ENCODE measurements around the gene UBE2J1. TPM values are rescaled to one million over a fixed set of nuclear protein-coding genes. Genes with fewer than 3 reads are reported as not detected.

UBE2J1 gene
- total and polyA plus RNA-seq, 10 donors = 48.3 to 115 (median 71.7) TPM

DNA sequence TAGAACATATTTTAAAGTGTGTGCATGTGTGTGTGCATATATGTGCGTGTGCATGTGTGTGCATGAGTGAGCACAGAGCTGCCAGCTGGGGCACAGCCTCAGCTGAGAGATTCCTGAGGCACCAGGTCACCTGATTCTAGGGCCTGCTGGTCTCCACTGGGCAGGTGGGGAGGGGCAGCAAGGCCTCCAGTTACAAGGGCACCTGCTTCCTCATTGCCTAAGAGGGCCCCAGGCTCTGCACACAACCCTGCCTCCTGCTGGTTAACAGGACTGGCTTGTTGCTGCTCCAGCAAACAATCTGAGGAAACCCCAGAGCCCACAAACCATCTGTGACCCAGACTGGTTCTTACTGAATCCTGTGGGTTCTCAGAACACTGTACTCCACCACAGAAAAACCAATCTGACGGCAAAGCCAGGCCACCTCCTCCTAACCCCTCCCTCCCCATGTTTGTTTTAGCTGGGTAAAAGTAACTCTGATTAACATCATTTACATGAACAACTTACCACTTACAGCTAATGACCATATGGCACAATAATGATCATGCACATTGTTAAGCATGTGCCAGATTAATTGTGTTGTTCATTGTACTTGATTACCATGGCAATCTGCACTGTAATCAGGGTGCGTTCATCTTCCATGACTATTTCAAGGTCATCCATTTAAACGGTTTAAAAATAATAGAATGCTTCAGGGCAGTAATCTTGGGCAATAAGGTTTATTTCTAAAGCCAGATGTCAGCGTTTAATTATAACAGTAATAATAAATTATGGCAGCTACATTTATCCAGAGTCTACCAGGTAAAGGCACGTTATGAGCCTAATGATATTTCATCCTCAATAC is 23.1 kb upstream of the UBE2J1 start:
- 52 to 68% (median 60%) methylated on average over 6 of the region's 6 CpGs for WGBS, 5 donors
- no peaks in the 10 kb centered on the region for H3K27me3 ChIP-seq (replicated peaks in 1 of 7)
- H3K4me1 ChIP-seq = peaks cover 6 to 50% (median 23%) of the 10 kb centered on the region in 6 donors
- intact Hi-C loops (cut with DNase I; ENCODE audit: low total_unique reads) = no loop called here
- H3K4me3 ChIP-seq = no peak overlapping the region
- H3K9me3 ChIP-seq = no peaks in the 10 kb centered on the region
- TF ChIP-seq POLR2AphosphoS5 (IDR thresholded peaks at IDR 0.05) (peak in 2 of 3 donors; percentile 42 to 59), POLR2A (IDR thresholded peaks at IDR 0.05) (no peak), CTCF (IDR thresholded peaks at IDR 0.05 in 8 of 11, conservative IDR thresholded peaks at IDR 0.05 in 3 of 11) (peak in 9 of 11 experiments; percentile 18 to 61 (median 34))
- peak; percentile 91 for DNase-seq
- H3K27ac ChIP-seq = peak overlapping the region in 4 of 8 donors; percentile 32 to 60 (median 44)
- H3K36me3 ChIP-seq = no peaks in the 10 kb centered on the region

DNA sequence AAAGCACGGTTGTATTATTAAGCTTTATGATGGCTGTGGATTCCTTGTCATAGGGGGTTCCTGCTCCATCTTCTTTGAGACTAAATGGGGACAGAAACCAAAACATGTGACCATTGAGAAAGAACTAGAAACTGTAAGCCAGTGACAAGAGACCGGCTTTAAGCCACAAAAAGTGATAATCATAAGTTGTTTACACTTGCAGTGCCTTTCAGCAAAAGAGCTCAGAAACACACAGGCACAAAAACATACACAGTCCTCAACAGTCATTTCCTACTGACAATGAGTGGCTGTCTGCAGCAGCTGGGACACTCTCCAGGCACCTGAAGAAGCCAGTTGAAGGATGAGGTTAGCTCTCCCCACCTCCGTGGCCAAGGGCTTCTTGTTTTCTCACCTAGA is 20.0 kb upstream of the UBE2J1 start:
- Histone ChIP-seq H3K36me3 (no peaks in the 10 kb centered on the region), H3K27me3 (replicated peaks in 1 of 7) (no peaks in the 10 kb centered on the region), H3K27ac (peak overlapping the region in 5 of 8 donors; percentile 4 to 47 (median 31)), H3K9me3 (no peaks in the 10 kb centered on the region), H3K4me3 (no peak overlapping the region), H3K4me1 (peaks cover 6 to 44% (median 29%) of the 10 kb centered on the region in 6 donors)
- TF ChIP-seq POLR2A (IDR thresholded peaks at IDR 0.05) (no peak), CTCF (IDR thresholded peaks at IDR 0.05 in 8 of 11, conservative IDR thresholded peaks at IDR 0.05 in 3 of 11) (no peak), POLR2AphosphoS5 (IDR thresholded peaks at IDR 0.05) (no peak)
- 33 to 52% (median 44%) methylated on average over 3 of the region's 3 CpGs for WGBS, 5 donors
- intact Hi-C loops (cut with DNase I; ENCODE audit: low total_unique reads) = no loop called here
- no peak for DNase-seq

DNA sequence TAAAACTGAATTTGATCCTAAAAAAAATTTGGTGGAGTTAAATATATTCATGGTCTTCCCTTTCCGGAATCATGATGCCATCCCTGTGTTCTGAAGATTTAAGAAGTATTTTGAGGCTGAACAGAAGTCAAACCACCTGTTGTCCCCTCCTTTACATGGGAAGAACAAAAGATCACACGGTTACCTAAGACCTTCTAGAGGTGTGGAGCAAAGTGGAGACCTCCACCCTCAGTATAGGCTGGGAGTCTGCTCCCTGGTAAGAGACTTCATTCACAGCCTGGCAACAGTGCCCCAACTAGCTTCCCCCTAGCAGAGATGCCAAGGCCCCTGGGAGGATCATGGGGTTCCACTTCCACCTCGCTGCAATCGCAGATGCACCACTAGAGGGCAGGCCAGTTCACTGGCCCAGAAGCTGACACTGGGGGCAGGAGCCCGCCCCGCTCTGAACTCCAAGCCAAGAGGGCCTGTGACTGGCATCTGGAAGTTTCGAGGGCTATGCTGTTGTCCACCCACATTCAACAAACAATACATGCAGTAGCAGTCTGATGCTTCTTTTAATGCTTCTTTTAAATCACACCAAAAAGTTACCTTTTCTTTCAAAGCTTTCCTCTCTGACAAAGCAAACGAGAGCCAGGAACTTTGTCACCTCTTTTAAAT is 19.5 kb upstream of the UBE2J1 start:
- Histone ChIP-seq H3K27ac (peak overlapping the region in 5 of 8 donors; percentile 4 to 47 (median 31)), H3K4me3 (no peak overlapping the region), H3K9me3 (no peaks in the 10 kb centered on the region), H3K27me3 (replicated peaks in 1 of 7) (no peaks in the 10 kb centered on the region), H3K36me3 (no peaks in the 10 kb centered on the region), H3K4me1 (peaks cover 6 to 44% (median 29%) of the 10 kb centered on the region in 6 donors)
- DNase-seq = peak; percentile 94
- WGBS, 5 donors = 28 to 34% (median 32%) methylated on average over 8 of the region's 8 CpGs
- intact Hi-C loops (cut with DNase I; ENCODE audit: low total_unique reads) = no loop called here
- TF ChIP-seq CTCF (IDR thresholded peaks at IDR 0.05 in 8 of 11, conservative IDR thresholded peaks at IDR 0.05 in 3 of 11) = peak; percentile 74 to 96 (median 89)
- no peak for TF ChIP-seq POLR2A (IDR thresholded peaks at IDR 0.05)
- TF ChIP-seq POLR2AphosphoS5 (IDR thresholded peaks at IDR 0.05) = peak; percentile 58 to 67 (median 64)

DNA sequence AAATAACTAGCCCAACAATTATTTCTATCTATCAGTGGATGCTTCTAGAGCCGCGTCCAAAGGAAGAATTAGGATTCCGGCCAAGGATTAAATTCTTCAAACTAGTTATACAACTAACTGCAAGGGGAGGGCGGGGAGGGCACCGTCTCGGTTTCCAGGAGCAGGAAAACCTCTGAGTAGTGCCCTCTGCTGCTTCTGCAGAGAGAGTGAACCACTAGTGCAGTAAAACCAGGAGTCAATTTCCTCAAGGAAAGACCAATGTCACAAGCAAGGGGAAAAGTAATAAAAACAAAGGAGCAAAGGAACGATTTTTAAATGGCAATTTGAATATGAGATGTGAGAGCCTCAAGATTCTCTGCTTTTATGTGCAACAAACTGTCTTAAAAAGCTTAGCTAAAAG is 16.5 kb upstream of the UBE2J1 start:
- H3K27ac ChIP-seq = peak overlapping the region in 1 of 8 donors; percentile 3
- H3K27me3 ChIP-seq (replicated peaks in 1 of 7) = no peaks in the 10 kb centered on the region
- intact Hi-C loops (cut with DNase I; ENCODE audit: low total_unique reads) = no loop called here
- H3K4me1 ChIP-seq = peaks cover 3 to 51% (median 28%) of the 10 kb centered on the region in 6 donors
- H3K4me3 ChIP-seq = no peak overlapping the region
- H3K36me3 ChIP-seq = no peaks in the 10 kb centered on the region
- TF ChIP-seq CTCF (IDR thresholded peaks at IDR 0.05 in 8 of 11, conservative IDR thresholded peaks at IDR 0.05 in 3 of 11) = peak in 7 of 11 experiments; percentile 17 to 52 (median 38)
- TF ChIP-seq POLR2AphosphoS5 (IDR thresholded peaks at IDR 0.05) = no peak
- WGBS, 5 donors = 18 to 21% (median 18%) methylated on average over 7 of the region's 7 CpGs
- DNase-seq = no peak
- H3K9me3 ChIP-seq = no peaks in the 10 kb centered on the region

Data from spleen (tissue), 11 donors.